Lower leg skin (tissue), 3 donors: ENCODE measurements around the gene PHF21A.

ENCODE experiments used
- POLR2A ChIP-seq, 2 donors: fragments of 450-650 bp; IDR thresholded peaks; one replicate each; pipeline ENCODE4 v1.6.1; 2016 to 2017; ENCODE audit warnings: antibody characterized with exemption in 2 of 2, mild to moderate bottlenecking in 1 of 2, moderate library complexity in 1 of 2
- TF ChIP-seq, protein P1 (sequence below), 3 donors: fragments of 450-650 bp; IDR thresholded peaks; one replicate each; pipeline ENCODE4 v1.5.1; 2016; ENCODE audit warnings: antibody characterized with exemption in 3 of 3, mild to moderate bottlenecking in 3 of 3, moderate library complexity in 2 of 3

DNA sequence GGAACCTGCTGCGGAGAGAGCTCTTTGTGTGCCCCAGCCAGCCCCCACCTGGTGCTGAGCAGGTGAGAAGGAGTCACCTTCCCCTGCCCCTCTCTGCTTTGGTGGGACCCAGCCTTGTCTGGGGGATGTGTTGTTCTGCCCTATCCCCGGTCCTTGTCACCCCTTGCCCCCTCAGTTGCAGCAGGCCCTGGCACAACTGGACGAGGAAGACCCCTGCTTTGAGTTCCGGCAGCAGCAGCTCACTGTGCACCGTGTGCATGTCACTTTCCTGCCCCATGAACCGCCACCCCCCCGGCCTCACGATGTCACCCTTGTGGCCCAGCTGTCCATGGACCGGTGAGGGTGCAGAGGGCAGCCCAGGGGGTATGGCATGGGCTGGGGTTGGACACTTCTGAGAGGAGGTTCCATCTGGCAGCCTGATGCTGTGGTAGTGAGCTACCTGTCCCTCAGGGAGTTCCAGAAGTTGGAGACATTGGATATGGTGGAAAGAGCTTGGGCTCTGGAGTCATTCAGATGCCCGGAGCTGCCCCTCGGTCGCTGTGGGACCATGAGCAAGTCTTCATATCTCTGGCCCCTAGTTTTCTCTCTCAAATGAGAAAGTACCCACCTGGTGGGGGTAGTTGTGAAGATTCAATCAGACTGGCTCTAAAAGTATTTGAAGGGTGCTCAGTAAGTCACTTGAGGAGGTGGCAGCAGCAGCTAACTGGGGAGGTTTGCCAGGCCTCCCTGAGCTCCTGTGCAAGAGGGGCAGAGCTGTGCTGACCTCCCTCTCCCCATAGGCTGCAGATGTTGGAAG is 194.5 kb downstream of the PHF21A start:
- TF ChIP-seq, protein P1, sequence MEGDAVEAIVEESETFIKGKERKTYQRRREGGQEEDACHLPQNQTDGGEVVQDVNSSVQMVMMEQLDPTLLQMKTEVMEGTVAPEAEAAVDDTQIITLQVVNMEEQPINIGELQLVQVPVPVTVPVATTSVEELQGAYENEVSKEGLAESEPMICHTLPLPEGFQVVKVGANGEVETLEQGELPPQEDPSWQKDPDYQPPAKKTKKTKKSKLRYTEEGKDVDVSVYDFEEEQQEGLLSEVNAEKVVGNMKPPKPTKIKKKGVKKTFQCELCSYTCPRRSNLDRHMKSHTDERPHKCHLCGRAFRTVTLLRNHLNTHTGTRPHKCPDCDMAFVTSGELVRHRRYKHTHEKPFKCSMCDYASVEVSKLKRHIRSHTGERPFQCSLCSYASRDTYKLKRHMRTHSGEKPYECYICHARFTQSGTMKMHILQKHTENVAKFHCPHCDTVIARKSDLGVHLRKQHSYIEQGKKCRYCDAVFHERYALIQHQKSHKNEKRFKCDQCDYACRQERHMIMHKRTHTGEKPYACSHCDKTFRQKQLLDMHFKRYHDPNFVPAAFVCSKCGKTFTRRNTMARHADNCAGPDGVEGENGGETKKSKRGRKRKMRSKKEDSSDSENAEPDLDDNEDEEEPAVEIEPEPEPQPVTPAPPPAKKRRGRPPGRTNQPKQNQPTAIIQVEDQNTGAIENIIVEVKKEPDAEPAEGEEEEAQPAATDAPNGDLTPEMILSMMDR (IDR thresholded peaks at IDR 0.05): no peak
- no peak for TF ChIP-seq POLR2A (IDR thresholded peaks at IDR 0.05)
